OCI-LY3 (cell line): ENCODE measurements around the gene CAMK1G.

ENCODE experiments used
- EZH2phosphoT487 ChIP-seq: fragments of 200-600 bp; shearing (Covaris generic); IDR thresholded peaks from 2 replicates; pipeline ENCODE4 v1.6.1; 2018; ENCODE audit warnings: antibody characterized with exemption, mixed run types, low read depth
- TF ChIP-seq, protein P1 (sequence below): fragments of 200-600, 300-600 bp; sonication (generic); IDR thresholded peaks from 2 replicates; pipeline ENCODE4 v1.5.1; 2014; ENCODE audit warnings: antibody characterized with exemption, low read length, low read depth

DNA sequence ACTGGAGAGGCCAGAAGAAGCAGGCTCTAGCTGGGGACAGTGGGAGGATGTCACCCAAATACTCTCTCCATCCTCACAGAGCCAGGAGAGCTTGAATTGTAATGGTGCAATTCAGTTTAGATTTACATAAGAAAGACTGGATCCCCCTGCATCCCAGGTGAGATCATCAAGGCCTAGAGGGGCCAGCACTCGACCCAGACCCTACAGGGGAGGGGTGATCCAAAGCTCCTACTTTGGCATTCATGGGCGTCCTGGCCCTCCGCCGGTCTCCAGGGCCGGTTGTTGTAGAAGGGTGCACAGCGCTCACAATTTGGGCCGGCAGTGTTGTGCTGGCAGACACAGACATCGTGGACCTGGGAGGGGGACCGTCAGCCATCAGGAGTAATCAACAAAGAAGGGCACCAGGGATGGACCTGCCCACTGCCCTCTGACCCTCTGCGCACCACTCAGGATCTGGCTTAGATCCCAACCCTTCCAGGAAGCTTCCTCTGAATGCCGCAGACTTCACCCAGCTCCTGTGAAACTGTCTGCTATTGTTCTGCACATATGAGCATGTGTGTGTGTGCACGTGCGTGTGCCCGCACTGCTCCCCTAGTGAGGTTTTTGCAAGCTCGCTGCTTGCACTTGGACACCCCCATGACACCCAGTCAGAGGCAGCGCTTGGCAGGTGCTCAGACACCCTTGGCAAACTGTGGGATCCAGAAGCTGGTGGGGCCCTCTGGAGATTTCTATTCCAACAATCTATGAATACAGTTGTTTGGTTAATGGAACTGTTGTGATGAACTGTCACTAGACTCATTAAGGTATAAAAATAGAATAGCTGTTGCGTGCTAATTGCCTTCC is 47.1 kb downstream of the CAMK1G start:
- TF ChIP-seq, protein P1, sequence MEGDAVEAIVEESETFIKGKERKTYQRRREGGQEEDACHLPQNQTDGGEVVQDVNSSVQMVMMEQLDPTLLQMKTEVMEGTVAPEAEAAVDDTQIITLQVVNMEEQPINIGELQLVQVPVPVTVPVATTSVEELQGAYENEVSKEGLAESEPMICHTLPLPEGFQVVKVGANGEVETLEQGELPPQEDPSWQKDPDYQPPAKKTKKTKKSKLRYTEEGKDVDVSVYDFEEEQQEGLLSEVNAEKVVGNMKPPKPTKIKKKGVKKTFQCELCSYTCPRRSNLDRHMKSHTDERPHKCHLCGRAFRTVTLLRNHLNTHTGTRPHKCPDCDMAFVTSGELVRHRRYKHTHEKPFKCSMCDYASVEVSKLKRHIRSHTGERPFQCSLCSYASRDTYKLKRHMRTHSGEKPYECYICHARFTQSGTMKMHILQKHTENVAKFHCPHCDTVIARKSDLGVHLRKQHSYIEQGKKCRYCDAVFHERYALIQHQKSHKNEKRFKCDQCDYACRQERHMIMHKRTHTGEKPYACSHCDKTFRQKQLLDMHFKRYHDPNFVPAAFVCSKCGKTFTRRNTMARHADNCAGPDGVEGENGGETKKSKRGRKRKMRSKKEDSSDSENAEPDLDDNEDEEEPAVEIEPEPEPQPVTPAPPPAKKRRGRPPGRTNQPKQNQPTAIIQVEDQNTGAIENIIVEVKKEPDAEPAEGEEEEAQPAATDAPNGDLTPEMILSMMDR: no peak
- no peak for TF ChIP-seq EZH2phosphoT487
